ENCODE data around the gene MED25.

The MED25 gene

GRCh38 chr19:49839713-49840112 lies 21.6 kb downstream of the MED25 start:
- in situ Hi-C loops (cut with MboI; ENCODE audit: low sequenced_read_pairs) = no loop called here

DNA sequence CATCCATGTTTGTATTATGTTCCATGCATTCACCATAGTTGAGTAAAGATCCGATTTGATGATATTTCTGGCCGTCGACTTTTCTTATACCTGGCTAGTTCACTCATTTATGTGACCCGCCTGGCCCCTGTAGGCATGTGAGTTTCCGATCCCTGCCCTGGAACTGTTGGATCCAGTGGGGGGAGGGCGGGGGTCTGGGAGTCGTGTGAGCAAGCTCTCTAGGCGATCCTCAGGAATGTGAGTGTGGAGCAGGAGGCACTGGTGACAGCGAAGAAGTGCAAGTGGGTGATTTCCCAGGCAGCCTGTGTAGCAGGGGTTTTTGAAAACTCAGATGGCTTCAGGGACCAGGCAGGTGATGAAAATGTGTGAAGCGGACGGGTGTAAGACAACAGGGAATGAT lies 22.2 kb downstream of the MED25 start:
- in situ Hi-C loops (cut with MboI; ENCODE audit: low sequenced_read_pairs) = no loop called here

GRCh38 chr19:49840736-49841249 lies 22.7 kb downstream of the MED25 start:
- in situ Hi-C loops (cut with MboI; ENCODE audit: low sequenced_read_pairs) = no loop called here

DNA sequence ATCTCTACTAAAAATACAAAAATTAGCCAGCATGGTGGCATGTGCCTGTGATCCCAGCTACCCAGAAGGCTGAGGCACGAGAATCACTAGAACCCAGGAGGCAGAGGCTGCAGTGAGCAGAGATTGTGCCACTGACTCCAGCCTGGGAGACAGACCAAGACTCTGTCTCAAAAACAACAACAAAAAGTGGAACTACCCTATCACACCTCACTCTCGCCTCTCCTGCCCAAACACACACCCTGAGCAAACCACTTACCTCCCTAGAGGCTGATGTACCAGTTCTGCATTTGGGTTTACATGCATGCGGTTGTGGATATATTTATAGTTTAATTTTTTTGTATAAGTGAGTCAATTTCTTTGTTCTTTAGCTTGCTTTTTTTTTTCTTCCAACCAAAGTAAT lies 25.2 kb downstream of the MED25 start:
- in situ Hi-C loops (cut with MboI; ENCODE audit: low sequenced_read_pairs) = no loop called here

DNA sequence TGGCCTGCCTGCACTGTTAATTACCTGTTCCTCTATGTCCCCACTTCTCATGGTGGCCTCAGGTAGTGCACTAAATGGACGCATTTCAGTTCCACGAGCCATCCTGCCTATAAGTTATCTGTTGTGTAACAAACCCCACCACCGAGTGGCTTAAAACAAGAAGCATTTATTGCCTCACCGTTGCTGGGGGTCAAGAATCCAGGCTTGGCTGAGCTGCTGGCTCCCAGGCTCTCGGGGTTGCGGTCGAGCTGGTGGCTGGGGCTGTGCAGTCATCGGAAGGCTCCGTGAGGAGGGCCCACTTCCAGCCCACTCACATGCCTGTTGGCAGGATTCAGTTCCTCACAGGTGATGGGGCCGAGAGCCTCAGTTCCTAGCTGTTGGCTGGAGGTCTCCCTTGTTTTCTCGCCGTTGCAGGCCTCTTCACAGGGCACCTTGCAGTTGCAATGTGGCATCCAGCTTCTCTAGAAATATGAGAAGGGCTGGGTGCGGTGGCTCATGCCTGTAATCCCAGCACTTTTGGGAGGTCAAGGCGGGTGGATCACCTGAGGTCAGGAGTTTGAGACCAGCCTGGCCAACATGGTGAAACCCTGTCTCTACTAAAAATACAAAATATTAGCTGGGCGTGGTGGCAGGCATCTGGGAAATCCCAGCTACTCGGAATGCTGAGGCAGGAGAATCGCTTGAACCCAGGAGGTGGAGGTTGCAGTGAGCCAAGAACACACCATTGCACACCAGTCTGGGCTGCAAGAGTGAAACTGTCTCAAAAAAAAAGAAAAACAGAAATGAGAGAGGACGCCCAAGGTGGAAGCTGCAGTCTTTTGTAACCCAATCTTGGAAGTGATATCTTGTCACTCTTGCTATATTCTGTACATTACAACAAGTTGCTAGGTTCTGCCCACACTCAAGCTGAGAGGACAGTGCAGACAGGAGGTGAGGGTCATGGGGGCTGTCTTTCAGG lies 26.3 kb downstream of the MED25 start:
- in situ Hi-C loops (cut with MboI; ENCODE audit: low sequenced_read_pairs) = no loop called here

GRCh38 chr19:49845414-49845813 lies 27.3 kb downstream of the MED25 start:
- in situ Hi-C loops (cut with MboI; ENCODE audit: low sequenced_read_pairs) = no loop called here

DNA sequence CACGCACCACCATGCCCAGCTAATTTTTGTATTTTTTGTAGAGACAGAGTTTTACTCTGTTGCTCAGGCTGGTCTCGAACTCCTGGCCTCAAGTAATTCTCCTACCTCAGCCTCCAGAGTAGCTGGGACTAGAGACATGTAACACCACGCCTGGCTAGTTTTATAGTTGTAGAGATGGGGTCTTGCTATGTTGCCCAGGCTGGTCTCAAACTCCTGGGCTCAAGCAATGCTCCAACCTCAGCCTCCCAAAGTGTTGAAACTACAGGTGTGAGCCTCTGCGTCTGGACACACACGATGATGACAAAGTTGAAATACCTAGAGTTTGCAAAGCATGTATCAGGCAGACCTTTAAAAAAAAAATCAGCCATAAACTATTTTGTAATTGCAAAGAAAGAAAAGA lies 28.3 kb downstream of the MED25 start:
- in situ Hi-C loops (cut with MboI; ENCODE audit: low sequenced_read_pairs) = no loop called here

- in situ Hi-C loops (cut with MboI; ENCODE audit: low sequenced_read_pairs) = no loop called here
Observed at GRCh38 chr19:49847731-49848696, 29.9 kb downstream of the MED25 start.

DNA sequence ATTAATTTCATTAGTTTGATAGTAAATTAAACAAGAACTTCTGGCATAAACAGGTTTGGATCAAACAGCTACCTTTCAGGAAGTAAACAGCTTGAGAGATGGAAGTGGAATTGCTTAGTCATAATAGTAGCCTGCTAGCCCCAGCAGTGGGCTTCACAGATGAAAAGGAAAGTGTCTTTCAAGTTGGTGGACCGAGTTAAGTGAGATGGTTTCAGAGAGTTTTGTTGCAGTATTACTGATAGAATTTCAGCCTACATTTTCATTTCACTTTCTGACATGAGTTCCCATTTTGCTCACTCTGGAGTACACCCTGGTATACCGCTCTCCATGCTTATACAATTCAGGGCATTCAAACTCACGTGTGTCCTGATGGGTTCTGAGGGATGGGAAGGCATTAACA lies 30.8 kb downstream of the MED25 start:
- in situ Hi-C loops (cut with MboI; ENCODE audit: low sequenced_read_pairs) = no loop called here

DNA sequence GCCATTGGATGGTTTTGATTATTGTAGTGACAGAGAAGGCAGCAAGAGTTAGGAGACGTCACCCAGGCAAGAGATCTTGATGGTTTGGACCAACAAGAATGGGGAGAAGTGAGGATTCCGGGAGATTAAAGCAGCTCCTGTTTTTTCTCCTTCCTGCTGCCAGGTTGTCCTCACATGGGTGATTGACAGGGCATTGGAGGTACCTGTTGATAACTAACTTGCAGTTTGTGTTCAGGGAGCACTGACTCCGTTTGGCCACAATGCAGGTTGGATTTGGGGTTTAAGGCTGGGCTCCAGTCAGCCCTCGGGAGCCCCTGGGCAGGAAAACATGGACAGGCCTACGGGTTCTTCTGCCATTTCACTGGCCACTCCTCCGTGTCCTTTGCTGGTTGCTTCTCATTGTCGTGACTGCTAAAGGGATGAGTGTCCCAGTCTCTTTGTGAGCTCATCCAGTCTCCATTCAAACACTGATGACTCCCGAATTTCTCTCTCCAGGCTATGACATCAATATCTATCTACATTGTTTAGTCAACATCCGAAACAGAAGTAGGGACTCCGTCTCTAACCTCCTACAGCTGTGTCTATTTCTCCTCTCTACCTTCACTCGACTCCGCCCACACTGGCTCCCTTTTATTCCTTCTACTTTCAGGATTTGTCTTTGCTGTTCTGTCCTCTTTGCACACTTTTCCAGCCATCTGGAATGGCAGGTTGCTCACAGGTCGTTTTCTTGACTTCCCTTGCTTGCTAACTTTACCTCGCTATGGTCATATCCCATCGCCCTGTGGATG lies 31.5 kb downstream of the MED25 start:
- in situ Hi-C loops (cut with MboI; ENCODE audit: low sequenced_read_pairs) = no loop called here

- in situ Hi-C loops (cut with MboI; ENCODE audit: low sequenced_read_pairs) = no loop called here
Observed at GRCh38 chr19:49850221-49850486, 32.1 kb downstream of the MED25 start.

DNA sequence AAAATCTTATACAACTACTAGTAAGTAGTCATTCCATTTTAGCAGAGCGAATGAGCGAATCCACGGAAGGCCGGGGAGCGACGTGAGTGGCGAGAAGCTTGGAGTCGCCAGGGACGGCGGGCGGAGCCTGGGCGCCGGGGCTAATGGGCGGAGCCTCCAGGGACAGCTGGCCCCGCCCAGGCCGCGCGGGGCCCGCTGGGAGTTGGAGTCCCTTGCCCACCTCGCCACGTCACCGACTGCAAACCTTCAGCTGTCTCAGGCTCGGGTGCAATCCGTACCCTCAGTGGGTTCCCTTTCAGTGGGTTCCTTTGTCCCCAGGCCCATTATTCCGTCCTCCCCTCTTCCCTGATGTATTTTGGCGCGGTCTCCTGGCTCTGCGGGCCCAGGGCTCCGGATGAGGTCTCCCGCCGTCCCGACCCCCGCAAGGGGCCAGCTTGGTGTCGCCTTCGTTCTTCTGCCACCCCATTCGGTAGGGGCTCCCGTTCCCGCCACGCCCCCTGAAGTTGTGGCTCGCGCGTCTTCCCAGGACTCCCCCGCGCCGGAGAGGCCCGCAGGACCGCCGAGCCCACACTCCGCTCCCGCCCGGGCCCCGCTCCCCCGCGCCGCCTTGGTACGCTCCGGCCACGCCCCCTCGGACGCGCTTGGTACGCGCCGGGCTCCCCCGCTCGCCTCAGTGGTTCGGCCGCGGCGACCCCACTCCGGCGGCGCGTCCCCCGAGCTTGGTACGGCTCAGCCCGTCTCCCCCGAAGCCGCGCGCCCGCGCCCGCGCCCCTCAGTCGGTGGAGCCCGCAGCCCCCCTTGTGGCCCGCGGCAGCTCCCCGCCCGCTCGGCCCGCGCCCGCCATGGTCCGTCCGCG lies 32.6 kb downstream of the MED25 start, which contains the start of gene PTOV1:
Gene PTOV1, plus strand, starts transcription at position 673 of the 856 bp plus-strand sequence.
- in situ Hi-C loops (cut with MboI; ENCODE audit: low sequenced_read_pairs) = no loop called here

DNA sequence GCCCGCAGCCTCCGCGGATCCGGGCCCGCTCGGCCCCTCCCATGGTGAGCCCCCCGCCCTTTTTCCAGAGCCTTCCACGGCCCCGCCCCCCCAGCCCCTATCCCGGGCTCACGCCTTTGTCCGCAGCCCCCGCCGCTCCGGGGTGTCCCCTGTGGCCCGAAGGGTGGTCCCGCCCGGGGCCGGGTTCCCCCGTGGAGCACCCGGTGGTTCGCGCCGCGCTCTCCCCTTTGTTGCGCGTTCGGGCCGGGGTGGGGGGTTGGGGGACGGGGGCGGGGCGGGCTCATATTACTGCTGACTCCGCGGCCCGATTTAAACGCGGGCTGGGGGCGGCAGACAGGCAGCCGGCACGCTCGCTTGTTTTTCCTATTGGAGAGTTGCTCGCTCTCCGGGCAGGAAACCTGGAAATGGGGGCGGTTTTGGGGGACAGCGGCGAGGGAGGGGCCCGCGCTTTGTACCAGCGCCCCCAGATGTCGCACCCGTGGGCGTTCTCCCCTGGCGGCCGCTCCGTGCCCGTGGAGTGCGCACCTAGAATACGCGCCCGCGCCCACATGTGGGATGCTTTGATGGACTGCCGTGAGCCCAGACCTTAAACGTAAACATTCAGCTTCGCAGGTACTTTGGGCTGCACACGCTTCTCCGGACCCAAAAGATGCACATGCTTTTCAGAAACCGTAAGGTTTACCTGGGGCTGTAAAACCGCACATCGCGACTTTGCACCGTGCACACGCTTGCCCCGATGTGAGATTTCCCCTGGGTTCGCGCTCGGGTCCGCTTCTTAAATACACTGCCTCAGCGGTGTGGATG lies 33.6 kb downstream of the MED25 start:
- in situ Hi-C loops (cut with MboI; ENCODE audit: low sequenced_read_pairs) = no loop called here

DNA sequence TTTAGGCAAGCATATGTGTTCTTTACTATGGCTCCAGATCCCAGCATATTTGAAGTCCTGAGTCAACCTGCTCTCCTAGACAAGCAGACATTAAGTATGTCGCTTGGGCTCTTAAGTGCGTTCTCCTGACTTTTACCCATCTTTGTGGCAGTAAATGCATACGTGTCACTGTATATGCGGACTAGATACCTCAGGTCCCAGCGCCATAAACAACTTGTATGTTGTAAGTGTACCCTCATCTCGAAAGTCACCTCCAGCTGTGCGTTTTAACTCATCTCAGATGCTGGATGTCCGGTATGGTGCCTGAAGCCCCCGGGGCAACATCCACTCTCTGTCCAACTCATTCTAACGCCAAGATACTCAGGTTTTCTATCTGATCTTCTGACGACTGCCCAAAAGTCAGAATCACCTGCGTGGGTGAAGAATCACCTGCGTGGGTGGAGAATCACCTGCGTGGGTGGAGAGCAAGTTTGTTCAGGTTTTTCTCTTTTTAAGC lies 34.6 kb downstream of the MED25 start:
- in situ Hi-C loops (cut with MboI; ENCODE audit: low sequenced_read_pairs) = no loop called here

GRCh38 chr19:49853852-49854377 lies 35.8 kb downstream of the MED25 start:
- in situ Hi-C loops (cut with MboI; ENCODE audit: low sequenced_read_pairs) = no loop called here

- in situ Hi-C loops (cut with MboI; ENCODE audit: low sequenced_read_pairs) = no loop called here
Observed at GRCh38 chr19:49854378-49855263, 36.5 kb downstream of the MED25 start.

GRCh38 chr19:49855277-49855675 lies 37.2 kb downstream of the MED25 start:
- in situ Hi-C loops (cut with MboI; ENCODE audit: low sequenced_read_pairs) = no loop called here
